Activated CD4-positive, alpha-beta T cell treated with anti-CD3 and anti-CD28 coated beads, Interleukin-2, amount 50 U/mL, for 24 hours (primary cell): ENCODE data around the gene STX2.
"Not testable (repeated sequence)": the region's sequence is repeated elsewhere in the genome, so short reads cannot be mapped to it uniquely, and the experiment has no call there.

Experiments used
- DNase-seq, 2 donors: peaks; one replicate each; pipeline ENCODE4 v3.0.0-alpha.2; 2020; ENCODE audit warnings: low read depth in 1 of 2, low spot score in 1 of 2

Gene STX2

DNA sequence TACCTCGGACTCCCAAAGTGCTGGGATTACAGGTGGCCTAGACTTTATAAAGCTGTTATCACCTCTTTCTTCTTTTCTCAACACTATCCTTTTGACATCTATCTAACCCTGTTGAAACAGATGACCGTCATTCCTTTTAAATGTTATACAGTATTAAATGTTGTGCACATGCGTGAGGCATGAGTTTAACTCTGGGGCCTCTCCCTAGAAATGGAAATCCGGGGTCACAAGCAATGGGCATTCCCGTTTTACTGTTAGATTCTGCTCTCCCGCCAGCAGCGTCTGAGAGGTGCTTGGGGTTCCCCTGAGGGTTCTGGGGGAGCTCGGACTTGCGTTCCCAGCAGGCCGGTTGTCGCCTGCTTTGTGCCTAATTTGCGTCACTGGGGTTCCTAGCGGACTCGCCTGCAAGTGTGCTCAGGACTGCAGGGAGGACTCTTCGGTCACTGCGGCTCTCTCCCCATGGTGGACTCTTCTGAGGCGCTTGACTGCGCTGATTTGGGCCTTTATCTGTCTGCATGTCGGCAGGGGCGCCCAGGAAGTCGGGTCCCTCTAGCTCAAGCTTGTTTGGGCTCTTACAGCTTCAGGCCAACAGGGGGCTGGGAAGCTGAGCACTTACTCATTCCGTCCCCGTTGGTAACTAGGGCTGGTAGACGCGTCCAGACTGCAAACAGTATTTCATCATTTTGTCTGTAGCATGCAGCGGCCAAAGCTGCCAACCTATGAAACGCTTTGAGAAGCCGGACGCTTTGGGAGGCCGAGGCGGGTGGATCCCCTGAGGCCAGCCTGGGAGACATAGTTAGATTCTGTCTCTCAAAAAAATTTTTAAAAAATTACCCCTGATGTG lies 31.6 kb upstream of the STX2 start:
- DNase-seq, result peak; percentile 40 to 65

DNA sequence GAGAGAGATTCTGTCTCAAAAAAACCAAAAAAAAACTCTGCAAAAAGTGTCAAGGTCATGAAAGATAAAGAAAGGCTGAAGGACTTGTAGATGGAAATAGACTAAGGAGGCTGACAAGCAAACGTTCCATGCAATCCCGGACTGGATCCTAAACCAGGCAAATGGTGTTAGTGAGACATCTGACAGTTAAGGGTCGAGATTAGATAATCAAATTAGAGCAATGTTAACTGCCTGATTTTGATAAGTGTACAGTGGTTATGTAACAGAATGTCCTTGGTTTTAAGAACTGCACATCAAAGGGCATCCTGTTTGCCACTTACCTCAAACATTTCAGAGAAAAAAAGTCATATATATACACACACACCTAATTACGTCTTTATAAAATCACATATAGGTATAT lies 29.4 kb upstream of the STX2 start:
- no peak for DNase-seq

DNA sequence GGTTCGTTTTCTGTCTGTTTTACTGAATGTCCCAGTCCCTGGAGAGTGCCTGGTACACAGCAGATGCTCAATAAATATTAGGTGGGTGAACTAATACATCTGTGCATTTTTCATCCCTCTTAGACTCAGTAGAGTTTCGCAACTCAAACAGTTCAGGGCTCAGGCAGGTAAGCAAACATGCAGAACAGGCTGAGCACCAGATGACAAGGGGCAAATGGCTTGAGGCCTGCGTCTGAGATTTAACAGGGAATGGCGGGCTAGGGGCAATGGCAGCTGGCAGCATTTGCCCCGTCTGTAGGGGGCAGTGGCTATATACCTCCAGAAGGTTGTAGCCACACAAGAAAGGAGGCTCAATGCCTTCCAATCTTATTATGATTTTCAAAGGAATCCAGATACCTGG lies 24.2 kb upstream of the STX2 start:
- no peak for DNase-seq

DNA sequence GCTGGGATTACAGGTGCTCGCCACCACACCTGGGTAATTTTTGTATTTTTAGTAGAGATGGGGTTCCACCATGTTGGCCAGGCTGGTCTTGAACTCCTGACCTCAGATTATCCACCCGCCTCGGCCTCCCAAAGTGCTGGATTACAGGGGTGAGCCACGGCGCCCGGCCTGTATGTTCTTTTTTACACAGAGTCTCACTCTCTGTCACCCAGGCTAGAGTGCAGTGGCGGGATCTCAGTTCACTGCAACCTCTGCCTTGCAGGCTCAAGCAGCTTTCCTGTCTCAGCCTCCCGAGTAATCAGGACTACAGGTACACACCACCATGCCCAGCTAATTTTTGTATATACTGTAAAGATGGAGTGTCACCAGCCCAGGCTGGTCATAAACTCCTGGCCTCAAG lies 23.7 kb upstream of the STX2 start:
- not testable (repeated sequence) for DNase-seq

DNA sequence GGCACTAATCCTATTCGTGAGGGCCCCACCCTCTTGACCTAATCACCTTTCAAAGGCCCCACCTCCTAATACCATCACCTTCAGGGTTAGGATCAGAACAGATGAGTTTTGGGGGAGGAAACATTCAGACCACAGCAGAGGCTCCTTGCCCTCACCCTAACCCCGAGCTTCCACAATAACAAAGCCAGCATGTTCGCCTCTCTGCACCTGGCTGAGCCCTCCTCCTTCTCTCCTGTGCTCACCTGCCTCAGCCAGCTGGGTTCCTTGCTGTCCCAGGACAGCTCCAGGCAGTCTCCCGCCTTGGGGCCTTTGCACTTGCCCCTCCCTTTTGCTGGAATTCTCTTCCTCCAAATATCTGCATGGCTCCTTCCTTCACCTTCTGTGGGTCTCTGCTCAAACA lies 23.1 kb upstream of the STX2 start:
- no peak for DNase-seq

DNA sequence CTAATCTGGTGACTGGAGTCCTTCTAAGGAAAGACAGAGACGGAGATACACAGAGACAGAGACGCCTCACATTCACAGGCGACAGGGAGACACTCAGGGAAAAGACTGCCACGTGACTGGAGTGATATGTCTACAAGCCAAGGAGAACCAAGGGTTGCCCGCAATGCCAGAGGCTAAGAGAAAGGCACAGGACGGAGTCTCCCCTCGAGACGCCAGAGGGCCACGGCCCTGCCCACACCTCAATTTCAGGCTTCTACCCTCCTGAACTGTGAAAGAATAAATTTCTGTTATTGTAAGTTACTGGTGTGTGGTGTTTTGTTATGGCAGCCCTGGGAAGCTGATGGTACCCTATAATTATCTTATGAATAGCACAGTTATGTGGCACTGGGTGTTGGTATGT lies 21.3 kb upstream of the STX2 start:
- DNase-seq, result no peak

DNA sequence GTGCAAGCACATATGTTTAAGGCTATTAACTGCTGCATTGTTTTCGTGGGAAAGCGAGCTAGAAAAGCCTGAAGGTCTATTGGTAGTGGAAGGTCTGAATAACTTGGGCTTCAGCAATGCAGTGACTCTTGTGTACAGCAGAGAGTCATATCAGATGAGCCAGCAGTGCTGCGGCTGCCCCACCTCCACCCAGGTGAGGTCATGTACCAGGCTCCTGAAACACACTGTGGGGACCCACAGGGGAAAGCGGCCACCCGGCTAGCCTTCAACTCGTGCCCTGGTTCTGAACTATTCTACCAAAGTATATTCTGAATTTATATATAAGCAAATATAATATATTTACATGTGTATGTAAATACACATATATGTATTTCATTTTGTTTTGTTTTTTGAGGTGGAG lies 20.1 kb upstream of the STX2 start:
- DNase-seq, result no peak

DNA sequence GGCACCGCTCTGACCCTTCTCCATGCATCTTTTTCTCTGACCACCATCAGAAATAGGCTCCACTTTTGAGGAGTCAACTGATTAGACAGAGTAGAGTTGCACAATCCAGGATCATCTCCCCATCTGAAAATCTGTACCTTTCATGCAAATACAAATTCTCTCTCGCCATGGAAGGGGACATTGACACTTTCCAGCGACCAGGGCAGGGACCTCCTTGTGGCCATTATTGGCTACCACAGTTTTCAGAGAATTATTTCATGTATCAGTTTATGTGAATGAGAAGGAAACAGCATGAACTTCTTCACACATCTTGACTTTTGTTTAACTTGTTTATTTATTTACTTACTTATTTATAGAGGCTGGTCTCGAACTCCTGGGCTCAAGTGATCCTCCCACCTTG lies 19.0 kb upstream of the STX2 start:
- DNase-seq, result no peak

DNA sequence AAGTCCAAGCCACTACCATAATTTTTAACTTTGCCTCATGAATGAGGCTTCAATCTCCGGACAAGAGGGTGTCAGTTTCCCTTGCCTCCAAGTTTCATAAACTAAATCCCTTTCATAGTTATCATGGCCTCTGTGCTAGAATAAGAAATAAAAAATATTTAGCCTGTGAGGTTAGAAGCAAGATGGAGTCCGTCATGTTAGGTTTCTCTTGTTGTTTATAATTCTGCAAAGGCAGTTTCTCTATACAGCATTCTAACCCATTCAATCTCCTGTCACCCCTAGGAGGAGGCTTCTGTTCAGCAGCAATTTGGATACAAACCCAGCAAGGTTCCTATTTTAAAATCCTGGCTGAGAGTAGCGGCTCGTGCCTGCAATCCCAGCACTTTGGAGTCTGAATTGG lies 17.0 kb upstream of the STX2 start:
- no peak for DNase-seq

DNA sequence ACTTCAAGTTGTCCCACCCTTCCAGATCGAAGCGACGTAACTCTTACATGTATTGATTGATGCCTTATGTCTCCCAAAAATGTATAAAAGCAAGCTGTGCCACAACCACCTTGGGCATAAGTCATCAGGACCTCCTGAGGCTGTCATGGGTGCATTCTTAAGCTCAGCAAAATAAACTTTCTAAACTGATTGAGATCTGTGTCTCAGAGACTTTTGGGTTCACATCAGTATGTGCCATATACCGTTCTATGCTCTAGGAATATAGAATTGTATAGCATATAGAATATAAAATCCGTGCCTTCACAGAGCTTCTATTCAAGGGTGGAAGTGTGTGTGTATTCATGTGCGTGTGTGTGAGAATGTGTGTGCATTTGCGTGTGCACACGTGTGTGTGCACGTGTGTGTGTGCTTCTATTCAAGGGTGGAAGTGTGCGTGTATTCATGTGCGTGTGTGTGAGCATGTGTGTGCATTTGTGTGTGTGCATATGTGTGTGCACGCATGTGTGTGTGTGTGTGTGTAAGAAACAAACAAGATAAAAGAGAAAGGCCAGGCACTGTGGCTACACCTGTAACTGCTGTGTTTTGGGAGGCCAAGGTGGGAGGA lies 11.5 kb upstream of the STX2 start:
- DNase-seq, result no peak

DNA sequence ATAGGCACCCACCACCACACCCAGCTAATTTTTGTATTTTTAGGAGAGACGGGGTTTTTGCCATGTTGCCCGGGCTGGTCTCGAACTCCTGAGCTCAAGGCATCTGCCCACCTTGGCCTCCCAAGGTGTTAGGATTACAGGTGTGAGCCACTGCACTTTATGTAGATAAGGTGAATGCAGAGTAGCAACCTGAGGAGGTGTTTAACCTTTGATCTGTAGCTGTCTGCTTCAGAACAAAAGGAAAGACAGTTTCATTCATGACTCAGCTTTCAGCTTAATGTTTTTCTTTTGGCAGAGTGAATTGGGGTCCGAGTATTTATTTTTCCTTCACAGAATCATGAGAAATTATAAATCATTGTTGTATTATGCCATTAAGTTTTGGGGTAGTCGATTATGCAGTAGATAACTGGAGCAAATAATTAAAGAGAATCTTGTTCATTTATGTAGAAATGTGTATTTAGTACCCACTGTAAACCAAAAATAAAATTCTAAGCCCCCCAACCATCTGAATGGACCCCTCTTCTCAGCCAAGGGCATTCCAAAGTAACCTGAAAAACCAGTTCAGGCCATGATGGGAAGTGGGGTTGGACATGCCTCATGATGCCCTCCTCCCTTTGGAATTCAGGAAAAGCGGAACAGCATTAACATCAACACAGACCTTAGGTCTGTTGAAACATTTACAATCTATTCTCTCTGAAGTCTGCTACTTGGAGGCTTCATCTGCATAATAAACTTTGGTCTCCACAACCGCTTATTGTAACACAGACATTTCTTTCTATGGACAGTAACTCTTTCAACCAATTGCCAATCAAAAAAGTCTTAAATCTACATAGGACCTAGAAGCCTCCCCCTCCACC lies 10.7 kb upstream of the STX2 start:
- no peak for DNase-seq

DNA sequence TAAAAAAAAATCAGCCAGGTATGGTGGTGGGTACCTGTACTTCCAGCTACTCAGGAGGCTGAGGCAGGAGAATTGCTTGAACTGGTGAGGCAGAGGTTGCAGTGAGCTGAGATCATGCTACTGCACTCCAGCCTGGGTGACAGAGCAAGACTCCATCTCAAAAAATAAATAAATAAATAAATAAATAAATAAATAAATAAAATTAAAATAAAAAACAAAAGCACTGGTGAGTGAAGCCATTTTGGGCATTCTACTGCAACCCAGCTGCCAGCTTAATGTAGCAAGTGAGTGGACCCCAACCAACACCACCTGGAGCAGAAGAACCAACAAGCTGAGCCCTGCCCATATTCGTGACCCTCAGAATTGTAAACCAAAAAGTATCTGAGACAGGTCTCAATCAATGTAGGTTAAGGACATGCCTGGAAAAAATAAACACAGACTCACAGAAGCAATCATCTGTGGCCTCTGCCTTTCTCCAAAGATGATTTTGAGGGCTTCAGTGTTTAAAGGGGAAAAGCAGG lies 9.8 kb upstream of the STX2 start:
- not testable (repeated sequence) for DNase-seq

DNA sequence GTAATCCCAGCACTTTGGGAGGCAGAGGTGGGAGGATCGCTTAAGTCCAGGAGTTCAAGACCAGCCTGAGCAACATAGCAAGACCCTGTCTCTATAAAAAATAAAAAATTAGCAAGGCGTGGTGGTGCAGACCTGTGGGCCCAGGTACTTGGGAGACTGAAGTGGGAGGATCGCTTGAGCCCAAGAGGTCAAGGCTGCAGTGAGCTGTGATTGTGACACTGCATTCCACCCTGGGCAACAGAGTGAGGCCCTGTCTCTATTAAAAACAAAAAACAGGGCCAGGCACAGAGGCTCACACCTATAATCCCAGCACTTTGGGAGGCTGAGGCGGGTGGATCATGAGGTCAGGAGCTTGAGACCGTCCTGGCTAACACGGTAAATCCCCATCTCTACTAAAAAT lies 9.1 kb upstream of the STX2 start:
- DNase-seq, result not testable (repeated sequence)

DNA sequence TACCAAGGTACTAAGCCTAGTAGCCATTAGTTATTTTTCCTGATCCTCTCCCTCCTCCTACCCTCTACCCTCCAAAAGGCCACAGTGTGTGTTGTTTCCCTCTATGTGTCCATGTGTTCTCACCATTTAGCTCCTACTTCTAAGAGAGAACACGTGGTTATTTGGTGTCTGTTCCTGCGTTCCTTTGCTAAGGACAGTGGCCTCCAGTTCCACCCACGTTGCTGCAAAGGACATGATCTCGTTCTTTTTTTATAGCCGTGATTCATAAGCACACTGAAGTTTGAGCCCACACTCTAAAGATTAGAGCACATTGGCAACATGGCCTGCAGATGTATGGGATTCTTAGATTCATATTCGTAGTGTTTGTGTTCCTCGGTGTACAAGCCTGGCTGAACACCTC lies 8.1 kb upstream of the STX2 start:
- DNase-seq, result no peak

DNA sequence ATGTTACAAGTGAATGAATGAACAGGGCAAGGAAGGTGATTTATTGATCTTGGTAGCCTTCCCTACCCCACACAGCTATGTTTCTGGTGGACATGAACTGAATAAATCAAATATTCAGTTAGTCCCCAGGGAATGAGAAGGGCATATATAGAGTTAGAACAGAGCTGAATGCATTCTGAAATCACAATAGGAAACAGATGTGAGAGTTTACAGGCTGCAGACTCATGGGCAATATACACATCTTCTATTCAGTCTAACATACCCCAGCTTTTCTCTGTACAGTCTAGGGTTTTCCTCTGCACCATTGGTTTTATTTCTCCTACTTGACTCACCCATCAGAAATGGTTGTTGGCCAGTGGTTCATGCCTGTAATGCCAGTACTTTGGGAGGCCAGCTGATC lies 7.3 kb upstream of the STX2 start:
- no peak for DNase-seq

DNA sequence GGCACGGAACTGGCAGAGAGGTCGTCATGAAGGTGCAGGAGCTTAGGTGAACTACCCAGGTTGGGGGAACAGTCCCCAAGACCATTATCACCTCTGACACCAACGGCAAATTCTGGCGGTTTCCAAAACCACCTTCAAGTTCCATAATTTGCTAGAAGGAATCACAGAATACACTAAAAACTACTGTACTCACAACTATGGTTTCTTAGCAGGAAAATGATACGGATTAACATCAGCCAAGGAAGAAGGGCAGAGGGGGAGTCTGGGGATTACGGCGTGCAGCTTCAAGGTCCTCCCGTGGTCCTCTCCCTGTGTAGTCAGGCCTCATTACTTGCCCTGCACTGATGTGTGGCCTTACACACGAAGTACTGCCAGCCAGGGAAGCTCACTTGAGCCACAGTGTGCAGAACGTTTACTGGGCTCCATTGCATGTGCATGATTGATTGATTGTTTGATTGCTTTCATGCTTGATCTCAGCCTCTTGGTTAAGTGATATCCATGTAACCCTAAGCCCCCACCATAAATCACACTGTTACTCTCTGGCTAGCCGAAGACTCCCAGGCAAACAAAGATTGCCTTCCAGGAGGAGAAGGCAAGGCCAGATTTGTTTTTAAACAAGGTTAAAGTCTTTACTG lies 837 bp upstream of the STX2 start:
- DNase-seq, result no peak

DNA sequence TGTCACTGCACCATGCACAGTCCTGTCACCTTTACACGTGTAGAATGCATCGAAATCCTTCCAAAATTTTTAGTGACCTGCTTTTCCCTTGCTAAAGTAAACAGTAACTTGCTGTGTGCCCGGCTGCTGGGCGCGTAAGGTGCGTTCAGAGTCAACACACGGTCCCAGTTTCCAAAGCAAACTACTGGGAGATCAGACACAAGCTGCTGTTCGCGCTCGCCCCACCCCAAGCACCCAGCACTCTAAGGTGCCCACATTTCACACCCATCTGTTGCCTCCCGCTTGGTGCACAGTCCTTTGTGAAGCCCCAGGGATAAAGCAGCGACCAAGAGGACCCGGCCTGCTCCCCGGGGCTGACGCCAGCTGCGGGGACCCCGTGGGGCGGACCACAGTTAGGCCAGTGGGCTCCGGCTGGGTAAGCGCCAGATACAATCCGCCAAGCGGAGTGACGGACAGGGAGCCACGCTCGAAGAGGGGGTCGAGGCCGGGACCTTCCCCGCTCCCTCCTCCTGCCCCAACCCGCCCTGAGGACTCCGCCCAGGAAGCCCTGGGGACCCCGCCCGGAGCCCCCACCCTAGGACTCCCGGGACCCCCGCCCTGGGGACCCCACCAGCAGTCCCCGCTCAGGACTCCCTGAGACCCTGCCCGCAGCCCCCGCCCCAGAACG lies 633 bp downstream of the STX2 start:
- DNase-seq, result no peak

DNA sequence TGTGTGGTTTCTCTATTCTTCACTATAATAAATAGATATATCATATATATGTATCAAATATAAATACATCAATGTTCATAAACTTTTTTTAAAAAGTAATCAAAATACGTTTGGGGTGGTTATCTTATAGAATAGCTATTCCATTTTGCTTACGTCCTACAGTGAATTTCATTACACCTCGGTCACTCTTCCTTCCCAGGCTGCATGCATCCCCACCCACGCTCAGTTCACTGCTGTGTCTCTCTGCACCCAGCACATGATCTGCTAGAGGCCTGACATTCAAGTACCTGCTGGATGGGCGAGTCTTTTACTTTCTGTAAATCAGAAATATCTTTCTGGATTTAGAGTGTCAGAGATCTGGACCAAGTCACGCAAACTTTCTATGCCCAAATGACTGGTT lies 3.6 kb downstream of the STX2 start:
- DNase-seq, result no peak

DNA sequence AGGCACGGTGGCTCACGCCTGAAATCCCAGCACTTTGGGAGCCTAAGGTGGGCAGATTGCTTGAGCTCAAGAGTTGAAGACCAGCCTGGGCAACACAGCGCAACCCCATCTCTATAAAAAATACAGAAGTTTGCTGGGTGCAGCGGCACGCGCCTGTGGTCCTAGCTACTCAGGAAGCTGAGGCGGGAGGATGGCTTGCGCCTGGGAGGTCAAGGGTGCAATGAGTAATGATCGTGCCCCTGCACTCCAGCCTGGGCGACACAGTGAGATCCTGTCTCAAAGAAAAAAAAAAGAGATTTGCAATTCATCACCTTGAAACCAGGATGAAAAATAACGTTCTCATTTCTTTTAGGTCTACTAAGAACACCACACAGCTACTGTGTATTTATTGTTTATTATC lies 4.0 kb downstream of the STX2 start:
- no peak for DNase-seq

DNA sequence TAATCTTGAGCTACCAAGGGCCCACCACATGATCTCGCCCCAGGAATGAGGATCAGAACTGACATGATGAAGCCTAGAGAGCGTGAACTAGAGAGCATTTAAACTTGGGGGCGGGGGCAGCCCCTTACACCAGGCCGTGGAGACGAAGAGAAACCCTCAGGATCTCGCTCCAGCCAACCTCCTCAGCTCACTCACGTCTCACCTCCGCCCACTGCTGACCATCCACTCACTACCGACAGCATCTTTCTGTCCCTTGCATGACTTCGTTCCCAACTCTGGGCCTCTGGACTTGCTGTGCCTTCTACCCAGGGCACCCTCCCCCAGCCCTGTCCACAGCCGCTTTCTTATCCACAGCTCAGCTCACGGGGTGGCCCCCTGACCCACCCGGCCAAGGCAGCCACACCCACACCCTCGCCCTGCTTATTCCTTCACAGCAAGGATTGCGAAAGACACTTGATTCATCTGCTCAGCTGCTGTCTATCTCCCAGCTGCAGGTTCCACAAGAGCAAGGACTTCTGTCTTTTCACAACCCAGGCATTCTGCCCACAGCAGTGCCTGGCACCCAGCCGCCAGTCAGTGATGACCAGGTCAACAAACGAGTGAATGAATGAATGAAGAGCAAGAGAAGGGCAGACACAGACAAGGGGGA lies 6.4 kb downstream of the STX2 start:
- DNase-seq, result no peak
